Bronchial epithelial cell (primary cell): ENCODE measurements around the gene MMD. TPM values are rescaled to one million over a fixed set of nuclear protein-coding genes. Genes with fewer than 3 reads are reported as not detected.
A peak's percentile ranks its signal among the peaks of the same experiment; 100 is the strongest.
"Not testable (repeated sequence)": the region's sequence is repeated elsewhere in the genome, so short reads cannot be mapped to it uniquely, and the experiment has no call there.

Experiments used
- DNase-seq: peaks from one replicate; pipeline ENCODE4 v3.0.0-alpha.2; 2010; ENCODE audit warnings: low read depth
- FAIRE-seq: peaks from 2 replicates; lab custom pipeline; 2011; peaks lifted over from hg19 to GRCh38; lab: Jason Lieb, UNC
- H3K27me3 ChIP-seq: 2 replicates; pipeline ENCODE4 v1.5.1; 2011; ENCODE audit warnings: low read length; ENCODE audit not compliant: control insufficient read depth, insufficient read depth
- H3K36me3 ChIP-seq: 2 replicates; pipeline ENCODE4 v1.5.1; 2011; ENCODE audit warnings: low read length; ENCODE audit not compliant: control insufficient read depth, insufficient read depth
- H3K4me3 ChIP-seq: 2 replicates; pipeline ENCODE4 v1.5.1; 2011; ENCODE audit warnings: mild to moderate bottlenecking, low read depth, low read length, control low read depth
- total RNA-seq: library from RNA; depleted of rRNA; stranded (reverse); fragments of >200 nt; gene quantifications from 2 replicates; pipeline ENCODE4 v1.2.1, GENCODE V29; 2014
- TF ChIP-seq, protein P1 (sequence below): IDR thresholded peaks from 2 replicates; pipeline ENCODE4 v1.5.1; 2011; ENCODE audit warnings: mild to moderate bottlenecking, moderate library complexity, low read length, control low read depth, inconsistent platforms; ENCODE audit not compliant: insufficient read depth, severe bottlenecking

The MMD gene
- total RNA-seq, 1 donor from 2014 or later = 6.3 TPM

DNA sequence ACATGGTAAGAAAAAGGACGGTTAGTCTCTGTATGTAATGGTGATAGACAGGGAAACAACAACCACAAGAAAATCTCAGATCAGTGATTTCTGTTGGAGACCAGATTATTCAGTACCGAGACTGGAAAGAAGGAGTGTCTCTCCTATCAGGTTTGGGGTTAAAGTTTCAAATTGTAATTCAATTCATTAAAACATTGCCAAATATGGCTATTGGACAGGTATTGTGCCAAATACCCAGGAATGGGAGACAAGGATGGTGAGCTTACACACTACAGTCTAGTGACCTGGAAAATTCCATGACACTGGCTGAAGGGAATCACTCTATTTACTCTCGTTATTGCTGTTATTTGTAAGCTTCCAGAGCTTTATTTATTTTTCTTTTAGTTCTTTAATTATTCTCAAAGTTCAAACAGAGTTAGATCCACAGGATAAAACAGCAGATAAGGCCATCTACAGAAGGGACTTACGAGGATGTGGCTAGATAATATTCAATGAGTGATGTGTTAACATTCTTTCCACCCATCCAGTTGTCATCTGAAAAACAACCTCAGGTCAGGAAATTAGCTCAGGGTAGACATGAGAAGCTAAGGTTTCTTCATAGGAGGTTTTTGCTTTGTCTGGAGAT is 25.1 kb upstream of the MMD start:
- Histone ChIP-seq H3K36me3 (no peaks in the 10 kb centered on the region), H3K27me3 (no peaks in the 10 kb centered on the region), H3K4me3 (no peak overlapping the region)
- FAIRE-seq = no peak
- no peak for DNase-seq
- TF ChIP-seq, protein P1, sequence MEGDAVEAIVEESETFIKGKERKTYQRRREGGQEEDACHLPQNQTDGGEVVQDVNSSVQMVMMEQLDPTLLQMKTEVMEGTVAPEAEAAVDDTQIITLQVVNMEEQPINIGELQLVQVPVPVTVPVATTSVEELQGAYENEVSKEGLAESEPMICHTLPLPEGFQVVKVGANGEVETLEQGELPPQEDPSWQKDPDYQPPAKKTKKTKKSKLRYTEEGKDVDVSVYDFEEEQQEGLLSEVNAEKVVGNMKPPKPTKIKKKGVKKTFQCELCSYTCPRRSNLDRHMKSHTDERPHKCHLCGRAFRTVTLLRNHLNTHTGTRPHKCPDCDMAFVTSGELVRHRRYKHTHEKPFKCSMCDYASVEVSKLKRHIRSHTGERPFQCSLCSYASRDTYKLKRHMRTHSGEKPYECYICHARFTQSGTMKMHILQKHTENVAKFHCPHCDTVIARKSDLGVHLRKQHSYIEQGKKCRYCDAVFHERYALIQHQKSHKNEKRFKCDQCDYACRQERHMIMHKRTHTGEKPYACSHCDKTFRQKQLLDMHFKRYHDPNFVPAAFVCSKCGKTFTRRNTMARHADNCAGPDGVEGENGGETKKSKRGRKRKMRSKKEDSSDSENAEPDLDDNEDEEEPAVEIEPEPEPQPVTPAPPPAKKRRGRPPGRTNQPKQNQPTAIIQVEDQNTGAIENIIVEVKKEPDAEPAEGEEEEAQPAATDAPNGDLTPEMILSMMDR = no peak

DNA sequence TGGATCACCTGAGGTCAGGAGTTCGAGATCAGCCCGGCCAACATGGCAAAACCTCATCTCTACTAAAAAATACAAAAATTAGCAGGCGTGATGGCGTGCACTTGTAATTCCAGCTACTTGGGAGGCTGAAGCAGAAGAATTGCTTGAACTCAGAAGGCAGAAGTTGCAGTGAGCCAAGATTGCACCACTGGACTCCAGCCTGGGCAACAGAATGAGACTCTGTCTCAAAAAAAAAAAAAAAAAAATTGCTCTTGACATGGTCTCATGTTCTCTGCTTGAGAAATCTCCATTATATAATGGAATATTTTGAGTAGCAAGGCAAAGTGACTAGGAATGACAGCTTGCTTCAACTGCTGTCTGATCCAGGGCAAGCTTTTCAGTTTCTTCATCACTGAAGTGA is 24.4 kb upstream of the MMD start:
- H3K36me3 ChIP-seq, FAIRE-seq, DNase-seq, H3K27me3 ChIP-seq, H3K4me3 ChIP-seq: not testable (repeated sequence)

DNA sequence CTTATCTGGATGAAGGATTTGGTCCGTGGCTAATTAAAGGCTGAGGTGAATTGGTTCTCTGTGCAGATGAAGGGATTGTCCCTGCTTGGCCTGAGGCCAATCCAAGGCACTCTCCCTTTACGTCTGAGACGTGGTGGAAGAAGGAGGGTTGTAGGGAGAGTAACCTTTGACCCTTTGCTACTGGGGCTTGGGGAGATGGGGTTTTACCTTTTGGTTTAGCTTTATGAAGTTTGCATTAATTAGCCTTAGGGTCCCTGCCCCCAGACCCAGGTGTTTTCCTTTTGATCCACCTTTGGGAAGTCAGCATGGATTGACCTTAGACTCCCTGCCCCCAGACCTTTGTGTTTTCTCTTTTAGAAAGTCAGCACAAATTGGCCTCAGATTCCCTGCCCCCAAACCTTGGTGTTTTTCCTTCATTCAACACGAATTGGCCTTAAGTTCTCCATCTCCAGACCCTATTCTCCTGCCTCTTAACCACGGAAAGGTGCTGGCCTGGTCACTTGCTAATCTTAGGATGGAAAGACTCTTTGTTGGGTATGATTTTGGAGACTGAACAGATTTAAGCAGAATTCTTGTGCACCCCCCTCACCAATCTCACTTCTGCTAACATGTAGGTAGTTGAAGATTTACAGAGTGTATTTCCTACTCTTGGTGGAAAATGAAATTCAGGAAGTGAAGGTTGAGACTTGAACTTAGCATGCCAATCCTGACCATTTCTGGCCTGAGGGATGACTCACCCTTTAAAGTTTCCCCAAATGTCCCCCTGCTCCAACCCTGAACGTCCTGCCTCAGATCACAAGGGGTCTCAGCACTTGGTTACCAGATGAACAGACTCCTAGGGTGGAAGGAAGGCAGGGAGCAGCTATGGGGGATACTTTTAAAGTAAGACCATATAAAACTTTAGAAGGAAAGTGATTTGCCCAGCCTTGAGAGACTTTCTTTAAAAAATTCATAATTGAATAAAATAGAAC is 23.1 kb upstream of the MMD start:
- TF ChIP-seq, protein P1 = no peak
- no peaks in the 10 kb centered on the region for H3K27me3 ChIP-seq
- DNase-seq (peak; percentile 16), FAIRE-seq (peak; percentile 77)
- no peak overlapping the region for H3K4me3 ChIP-seq
- H3K36me3 ChIP-seq = no peaks in the 10 kb centered on the region

DNA sequence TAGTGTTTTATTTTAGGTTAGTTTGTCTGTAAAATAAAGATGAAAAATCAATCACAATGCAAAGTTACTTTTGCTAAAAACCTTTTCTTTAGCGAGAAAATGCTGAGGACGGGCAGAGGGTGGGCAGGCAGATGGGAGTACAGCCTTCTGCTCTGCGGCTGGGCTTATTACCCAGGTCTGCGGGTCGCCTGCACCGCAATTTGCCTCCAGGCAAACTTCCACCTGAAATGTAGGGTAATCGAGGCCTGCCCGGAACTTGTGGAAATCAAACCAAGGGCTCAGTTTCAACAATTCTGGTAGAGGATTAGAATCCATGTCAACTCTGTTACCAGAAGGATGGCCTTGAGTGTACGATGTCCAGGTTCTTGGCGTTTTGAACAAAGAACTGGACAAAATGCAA is 22.3 kb upstream of the MMD start:
- Histone ChIP-seq H3K36me3 (no peaks in the 10 kb centered on the region), H3K27me3 (no peaks in the 10 kb centered on the region), H3K4me3 (no peak overlapping the region)
- FAIRE-seq (no peak), DNase-seq (no peak)
- TF ChIP-seq, protein P1 = no peak

DNA sequence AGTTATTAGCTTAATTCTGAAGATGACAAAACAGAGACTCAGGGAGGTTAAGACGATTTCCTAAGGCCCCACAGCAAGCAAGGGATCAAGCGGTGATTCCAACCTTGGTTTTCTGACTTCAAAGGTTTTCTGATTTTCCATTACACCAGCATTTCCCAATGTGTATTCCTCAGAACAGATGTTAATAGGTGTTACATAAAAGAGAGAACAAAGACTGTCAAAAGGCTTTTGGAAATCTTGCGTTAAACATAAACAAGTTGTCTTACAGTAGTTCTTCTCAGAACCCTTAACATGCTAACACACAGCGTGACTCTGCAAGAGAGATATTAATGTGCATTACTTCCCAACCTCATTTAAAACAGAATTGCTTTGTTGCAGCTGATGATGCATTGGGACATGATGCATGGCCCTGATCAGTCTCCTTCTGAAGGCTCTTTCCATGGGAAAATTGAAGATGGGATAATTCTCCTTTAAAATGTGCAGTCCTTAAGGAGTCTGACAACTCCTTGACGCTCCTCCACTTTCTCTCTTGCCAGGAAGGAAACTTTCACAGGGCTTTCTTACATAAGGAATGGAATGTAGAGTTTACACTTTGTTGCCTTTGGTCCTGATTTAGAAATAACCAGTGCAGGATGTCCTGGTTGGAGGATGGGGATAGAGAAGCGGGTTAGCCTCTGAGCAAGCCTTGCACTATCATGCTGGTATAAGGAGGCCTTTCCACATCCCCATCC is 21.5 kb upstream of the MMD start:
- H3K36me3 ChIP-seq = no peaks in the 10 kb centered on the region
- H3K4me3 ChIP-seq = no peak overlapping the region
- FAIRE-seq (peak; percentile 32), DNase-seq (no peak)
- H3K27me3 ChIP-seq = no peaks in the 10 kb centered on the region
- TF ChIP-seq, protein P1 = no peak

DNA sequence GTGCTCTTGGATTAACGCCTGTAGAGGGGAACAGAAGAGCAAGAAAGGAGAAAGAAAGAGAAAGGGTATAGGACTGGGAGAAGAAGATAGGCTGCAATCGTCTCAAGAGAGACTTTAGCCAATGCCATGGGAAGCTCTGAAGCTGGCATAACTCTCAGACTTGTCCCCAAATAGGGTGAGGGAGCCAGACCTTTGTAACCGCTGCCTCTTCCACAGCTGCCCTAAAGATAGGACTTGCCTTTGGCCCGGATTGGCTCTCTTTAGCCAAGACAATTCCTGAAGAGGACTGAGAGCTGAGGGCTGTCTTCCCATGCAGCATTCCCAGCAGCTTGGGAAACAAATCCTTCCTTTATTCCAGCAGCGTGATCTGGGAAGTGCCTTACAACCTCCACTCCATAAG is 20.8 kb upstream of the MMD start:
- no peak overlapping the region for H3K4me3 ChIP-seq
- FAIRE-seq = no peak
- no peaks in the 10 kb centered on the region for H3K27me3 ChIP-seq
- TF ChIP-seq, protein P1 = no peak
- DNase-seq = no peak
- no peaks in the 10 kb centered on the region for H3K36me3 ChIP-seq
